GDM1 (cell line): Measurements from ENCODE around the gene CAB39.

Source experiments
- DNase-seq: peaks from one replicate; lab custom pipeline; 2025; lab: John Stamatoyannopoulos, UW

The CAB39 gene

DNA sequence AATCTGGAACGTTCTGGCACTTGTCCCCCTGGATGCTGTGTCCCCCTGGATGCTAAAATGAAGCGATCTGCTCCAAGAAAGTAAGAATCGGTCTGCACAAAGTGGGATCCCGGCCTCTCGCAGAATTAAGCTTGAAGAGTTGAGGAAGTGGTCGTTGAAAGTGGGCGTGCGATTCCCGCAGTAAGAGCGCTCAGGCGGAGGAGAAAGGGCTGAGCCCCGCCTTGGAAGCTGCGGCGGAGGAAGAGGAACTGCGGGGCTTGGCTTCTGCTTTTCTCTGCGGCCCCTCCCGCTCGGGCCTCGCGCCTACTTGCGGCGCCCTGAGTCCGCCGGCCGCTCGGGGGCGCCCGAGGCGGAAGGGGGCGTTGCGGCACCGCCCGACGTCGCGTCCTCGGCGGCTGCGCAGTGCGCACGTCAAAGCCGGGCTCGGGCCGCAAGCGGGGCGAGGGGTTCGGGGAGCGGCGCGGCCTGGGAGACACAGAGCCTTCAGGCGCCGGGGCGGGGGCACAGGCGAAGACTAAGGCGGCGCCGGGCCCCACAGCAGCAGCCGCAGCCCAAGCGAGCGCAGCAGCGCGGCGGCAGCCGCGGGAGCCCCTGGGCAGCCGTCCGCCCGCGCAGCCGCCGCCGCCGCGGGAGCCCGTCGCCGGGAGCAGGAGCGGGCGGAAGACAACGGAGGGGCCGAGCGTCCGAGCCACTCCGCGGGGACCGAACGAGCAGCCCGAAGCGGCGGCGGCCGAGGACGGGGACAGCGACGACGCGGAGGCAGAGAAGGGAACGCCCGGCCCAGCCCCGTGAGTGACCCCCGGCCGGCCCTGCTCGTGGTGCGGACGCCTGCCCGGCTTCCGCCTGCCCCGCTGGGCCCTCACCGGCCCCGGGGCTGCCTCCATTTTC, at the start of gene CAB39:
Gene CAB39, plus strand, starts transcription at position 400 of the 888 bp plus-strand sequence. CDS start 47,160 bp downstream, outside the sequence.
- DNase-seq = peak; percentile 96

DNA sequence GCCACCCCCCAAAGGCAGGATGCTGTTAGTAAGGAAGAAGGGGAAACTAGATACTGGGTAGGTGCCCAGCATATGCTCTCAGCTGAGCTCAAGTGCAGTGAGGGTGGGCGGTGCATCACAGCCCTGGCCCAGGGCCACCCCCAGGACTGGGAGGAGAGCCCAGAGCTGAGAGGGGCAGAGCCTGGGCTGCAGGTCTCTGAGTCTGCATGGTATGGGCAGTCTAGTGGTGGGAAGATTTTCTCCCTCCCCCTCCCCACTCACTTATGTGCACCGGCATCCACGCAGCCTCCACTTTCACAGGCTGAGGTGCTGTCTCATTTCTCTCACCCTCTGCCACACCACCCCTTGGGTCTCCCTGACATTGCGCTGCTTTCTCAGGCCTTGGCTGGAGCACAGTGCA, 48.5 kb upstream of the CAB39 start:
- no peak for DNase-seq

- no peak for DNase-seq
Observed at GRCh38 chr2:230664844-230665243, 47.8 kb upstream of the CAB39 start.

- peak; percentile 83 for DNase-seq
Observed at GRCh38 chr2:230665263-230665691, 47.4 kb upstream of the CAB39 start.

DNA sequence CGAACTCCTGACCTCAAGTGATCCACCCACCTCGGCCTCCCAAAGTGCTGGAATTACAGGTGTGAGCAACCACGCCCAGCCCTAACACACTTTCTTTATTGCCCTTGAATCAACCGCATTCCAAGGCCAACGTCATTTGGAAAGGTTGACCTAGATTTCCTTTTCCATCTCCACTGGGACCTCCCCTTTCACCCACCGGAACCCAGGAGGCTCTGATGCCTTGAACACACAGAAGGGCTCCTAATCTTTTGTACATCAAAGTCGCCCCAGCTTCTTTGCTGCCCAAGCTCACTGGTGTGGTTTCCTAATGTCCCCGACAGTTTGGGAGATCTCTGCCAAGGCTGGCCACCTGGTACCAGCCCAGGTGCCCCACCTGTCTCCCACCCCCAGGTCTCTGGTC, 46.2 kb upstream of the CAB39 start:
- DNase-seq = no peak

GRCh38 chr2:230666885-230667712, 45.5 kb upstream of the CAB39 start:
- peak; percentile 51 for DNase-seq

DNA sequence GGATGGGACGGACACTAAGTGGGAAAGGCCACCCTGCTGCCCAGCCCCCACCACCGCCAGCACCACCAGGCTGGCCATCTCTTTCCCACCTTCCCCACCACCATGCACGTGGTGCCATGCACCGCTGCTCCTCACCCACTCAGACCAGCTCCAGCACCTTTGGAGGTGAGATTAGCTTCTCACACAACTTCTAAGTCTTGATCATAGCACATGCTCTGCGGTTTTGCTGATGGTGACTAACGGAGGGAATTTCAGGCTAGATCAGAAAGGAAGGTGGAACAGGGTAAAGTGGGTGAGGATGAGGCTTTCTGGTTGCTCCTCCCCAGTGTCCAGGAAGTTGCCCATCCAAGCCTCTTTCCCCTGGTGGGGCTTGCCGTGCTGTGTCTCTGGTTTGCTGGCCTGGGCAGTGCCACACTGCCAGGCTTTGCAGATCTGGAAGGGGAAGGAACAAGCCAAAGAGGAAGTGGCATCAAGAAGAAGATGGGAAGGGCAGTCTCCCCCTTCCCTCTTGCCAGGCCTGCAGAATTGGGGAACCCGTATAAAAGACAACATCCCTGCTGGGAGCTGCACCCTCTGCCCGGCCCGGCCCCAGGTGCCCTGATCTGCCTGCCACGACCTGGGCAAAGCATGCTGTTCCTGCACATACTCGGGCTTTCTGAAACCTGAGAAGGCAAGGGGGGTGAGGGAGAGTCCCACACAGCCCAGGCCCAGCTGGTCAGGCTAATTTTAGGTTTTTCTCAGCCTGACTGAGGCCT, 44.3 kb upstream of the CAB39 start:
- DNase-seq = peak; percentile 6

DNA sequence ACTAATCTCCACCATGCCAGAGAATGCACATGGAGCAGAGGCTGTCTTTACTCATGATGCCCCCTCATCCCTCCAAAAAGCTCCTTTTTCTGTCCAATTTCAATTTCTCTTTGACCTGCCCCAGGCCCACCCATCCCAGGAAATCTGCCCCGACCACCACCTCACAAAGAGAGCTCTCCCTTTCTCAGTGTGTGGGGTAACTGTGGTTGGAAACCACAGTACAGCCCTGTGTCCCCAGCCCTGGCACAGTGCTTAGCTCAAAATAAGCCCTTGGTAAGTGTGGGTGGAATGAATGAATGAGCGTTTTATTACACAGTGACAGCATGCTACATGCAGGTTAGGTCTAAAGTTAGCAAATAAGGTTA, 43.7 kb upstream of the CAB39 start:
- DNase-seq = no peak

DNA sequence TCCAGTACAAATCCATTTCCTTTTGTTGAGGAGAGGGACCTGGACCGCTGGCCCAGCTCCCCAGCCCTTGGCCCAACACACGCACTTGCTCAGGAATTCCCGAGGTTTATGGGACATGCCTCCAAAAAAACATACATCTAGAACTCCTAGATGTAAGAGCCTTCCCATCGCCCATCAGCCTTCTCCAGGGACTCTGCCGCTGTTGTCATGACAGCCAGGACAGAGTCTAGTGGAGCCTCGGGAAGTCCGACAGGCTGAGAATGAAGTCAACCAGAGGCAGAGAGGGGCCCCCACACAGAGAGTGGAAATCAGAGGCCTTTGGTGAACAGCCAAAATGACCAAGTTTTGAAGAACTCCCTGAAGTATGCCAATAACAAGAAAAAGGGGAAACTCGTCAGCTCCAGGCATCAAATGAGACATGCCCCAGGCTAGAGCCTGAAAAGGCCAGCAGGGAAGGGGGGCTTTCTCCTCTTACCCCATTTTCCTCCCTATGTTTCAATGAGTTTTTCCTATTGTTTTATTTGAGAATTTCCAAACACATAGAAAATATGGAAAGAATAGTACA, 43.2 kb upstream of the CAB39 start:
- no peak for DNase-seq

GRCh38 chr2:230671117-230671516, 41.5 kb upstream of the CAB39 start:
- DNase-seq = no peak

DNA sequence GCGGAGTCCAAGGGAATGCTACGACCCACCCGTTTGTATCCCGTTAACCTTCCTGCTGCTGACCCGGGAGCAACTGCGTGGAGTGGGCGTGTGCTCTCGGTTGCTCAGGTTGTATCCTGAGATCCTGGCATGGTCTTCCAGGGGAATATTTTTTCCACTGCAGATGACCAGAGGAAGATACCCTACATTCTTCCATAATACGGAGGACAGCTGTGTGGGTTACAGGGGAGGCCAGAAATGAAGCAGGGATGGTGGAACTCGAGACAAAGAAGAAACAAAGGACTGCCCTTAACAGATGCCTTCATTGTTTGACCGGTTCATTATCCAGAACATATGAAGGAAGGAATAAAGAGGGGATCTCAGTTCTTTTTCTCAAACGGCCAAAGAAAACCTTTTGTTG, 39.8 kb upstream of the CAB39 start:
- no peak for DNase-seq

DNA sequence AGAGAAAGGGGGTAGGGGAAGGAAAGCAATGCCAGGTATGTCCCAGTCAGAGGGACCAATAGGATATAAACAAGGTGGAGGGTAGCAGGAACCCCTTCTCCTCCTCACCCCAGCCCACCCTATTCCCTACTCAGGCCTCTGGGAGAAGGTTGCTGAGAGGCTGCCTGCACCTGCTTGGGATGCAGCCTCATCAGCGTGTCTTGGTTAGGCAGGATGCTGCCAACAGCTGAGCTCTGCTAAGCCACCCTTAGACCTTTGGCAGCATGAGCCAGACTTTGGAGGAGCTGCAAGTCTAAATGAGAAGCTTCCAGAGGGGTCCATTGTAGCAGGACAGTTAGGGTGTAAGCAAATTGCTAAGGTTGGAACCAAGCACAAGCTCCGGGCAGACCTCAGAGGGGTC, 38.2 kb upstream of the CAB39 start:
- DNase-seq = no peak

- no peak for DNase-seq
Observed at GRCh38 chr2:230674966-230675672, 37.5 kb upstream of the CAB39 start.

DNA sequence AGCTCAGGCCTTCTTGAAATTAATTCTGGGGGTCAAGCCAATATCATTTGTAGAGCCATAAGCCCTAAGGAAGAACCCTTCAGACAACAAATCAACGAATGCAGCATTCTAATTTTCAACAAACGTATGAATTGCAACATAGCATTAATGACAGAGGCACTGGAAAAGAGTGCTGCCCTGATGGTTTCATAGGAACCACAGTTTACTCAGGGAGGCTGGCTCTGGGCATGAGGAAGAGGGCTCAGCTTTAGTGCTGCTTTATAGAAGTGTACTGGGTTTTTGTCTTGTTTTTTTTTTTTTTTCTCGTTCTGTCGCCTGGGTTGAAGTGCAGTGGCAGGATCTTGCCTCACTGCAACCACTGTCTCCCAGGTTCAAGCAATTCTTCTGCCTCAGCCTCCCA, 36.1 kb upstream of the CAB39 start:
- no peak for DNase-seq

GRCh38 chr2:230677201-230677946, 35.3 kb upstream of the CAB39 start:
- no peak for DNase-seq

GRCh38 chr2:230678018-230678417, 34.6 kb upstream of the CAB39 start:
- no peak for DNase-seq

DNA sequence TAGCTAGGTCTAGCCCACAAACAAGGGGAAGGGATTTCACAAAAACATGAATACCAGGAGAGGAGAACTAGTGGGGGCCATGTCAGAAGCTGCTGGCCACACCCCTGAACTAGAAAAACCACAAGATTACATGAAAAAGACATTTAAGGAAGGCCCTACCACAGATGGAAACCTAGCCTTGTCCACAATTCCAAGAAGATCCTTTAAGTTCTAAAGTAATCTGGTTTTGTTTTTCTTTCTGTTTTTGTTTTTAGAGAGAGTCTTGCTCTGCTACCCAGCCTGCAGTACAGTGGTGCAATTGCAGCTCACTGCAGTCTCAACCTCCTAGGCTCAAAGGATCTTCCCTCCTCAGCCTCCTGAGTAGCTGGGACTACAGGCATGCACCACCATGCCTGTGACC, 34.2 kb upstream of the CAB39 start:
- no peak for DNase-seq

DNA sequence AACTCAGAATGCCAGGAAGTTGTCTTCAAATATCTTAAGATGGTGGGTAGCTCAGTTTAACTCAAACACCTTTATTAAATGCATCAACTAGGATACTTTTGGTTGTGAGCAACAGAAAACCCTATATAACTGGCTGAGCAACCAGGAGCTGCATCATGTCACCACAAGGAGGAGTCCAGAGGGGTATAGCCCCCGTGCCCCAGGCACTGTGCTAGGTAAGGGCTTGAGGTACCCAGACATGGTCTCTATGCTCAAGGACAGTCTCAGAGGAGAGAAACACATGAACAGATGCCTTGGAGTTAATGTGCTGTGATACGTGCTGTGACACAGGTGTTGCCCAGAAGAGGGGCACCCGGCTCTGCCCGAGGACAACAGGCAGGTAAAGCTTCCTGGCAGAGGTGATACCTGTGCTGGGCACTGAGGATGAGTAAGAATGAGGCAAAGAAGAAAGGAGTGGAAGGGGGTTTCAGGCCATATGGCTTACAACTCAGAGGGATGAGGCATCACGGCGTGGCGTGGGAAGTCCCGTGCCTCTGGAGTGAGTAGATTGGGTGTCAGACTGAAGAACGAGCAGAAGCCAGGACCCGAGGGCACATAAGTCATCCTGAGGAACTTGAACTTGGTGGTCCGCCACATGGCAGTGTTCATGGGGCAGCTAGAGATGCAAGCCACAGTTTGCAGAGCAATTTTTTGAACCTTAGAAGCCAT, 32.0 kb upstream of the CAB39 start:
- DNase-seq = no peak

DNA sequence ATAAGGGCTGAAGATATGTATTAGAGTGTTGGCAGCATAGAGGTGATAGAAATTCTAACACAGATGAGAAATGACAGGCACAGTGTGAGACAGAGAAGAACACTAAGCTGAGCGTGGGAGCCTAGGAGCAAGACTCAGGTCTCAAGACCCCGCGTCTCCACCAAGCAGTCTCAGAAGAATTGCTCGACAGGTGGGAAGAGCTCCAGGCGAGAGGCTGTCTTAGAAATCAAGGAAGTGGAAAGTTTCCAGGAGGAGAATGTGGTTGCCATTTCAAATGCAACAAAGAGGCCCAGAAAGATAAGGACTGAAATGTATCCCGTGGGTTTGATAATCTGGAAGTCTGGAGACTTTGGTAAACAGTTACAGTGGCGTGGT, 31.5 kb upstream of the CAB39 start:
- DNase-seq = no peak

DNA sequence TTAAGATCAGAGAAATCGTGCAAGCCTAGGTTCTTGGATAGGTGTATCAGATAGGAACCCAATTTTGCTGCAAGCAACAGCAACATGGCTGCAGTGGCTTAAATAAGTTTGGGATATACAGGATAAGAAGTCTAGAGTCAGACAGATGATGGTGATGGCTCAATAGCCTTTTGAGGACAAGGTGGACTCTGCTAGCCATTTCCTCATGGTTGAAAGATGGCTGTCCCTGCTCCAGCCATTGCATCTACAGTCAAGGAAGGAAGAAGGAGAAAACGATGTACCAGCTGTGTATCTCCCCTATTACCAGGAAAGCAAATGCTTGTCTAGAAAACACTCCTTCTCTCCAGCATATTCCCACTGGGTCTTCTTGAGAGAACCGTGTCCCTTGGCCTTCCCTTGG, 30.1 kb upstream of the CAB39 start:
- no peak for DNase-seq
